Prostate gland (tissue), 2 donors: ENCODE data around the gene AFF1.

Experiments
- CTCF ChIP-seq, 4 experiments: fragments of 200-600 bp in 2 of 4; fragments of 450-650 bp in 2 of 4; sonication (generic) in 2 of 4; IDR thresholded peaks; 1 replicate in 3 of 4; 2 replicates in 1 of 4; pipeline ENCODE4 v1.5.1; 2016 to 2019; ENCODE audit warnings: antibody characterized with exemption in 4 of 4, mild to moderate bottlenecking in 2 of 4, moderate library complexity in 2 of 4
- POLR2AphosphoS5 ChIP-seq: sonication (generic); formaldehyde crosslinking; IDR thresholded peaks from one replicate; pipeline ENCODE4 v1.6.1; 2017; ENCODE audit warnings: antibody characterized with exemption

DNA sequence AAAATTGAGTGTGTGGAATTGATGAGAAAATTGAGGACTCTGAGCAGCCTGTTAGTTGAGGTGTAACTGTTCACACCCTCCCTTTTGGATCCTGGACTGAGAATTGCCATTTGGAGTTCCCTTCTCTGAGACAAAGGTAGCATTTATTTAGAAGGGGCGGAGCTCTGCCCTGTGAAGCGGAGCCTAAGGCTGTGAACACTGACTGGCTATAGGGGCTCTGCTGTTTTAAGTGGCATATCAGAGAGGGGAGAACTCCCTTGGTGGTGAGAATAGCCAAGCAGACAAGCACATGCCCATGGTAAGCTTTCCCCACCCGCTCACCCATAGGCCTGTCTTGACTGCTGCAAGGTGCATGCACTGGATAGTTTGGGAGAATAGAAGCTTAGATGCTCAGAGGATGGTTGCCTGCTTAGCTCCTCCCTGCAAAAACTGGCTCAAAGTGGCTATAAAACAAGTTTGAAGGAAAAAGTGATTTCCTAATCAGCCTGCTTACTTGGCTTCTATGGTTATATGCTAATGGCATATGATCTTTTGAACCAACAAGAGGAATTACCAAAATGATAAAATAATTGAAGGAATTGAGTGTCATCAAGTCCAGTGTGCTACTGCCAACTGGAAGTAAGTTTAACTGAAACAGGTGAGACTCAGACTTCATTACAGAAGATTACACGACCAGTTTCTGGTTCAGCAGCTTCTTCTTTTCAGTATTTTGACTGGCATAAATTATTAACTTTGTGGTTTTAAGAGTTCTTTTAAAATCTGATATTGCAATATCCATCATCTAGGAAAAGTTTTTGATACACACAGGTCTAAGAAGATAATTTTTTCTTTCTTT is 108.4 kb downstream of the AFF1 start:
- TF ChIP-seq CTCF (IDR thresholded peaks at IDR 0.05) (no peak), POLR2AphosphoS5 (no peak)
